AG04450 (cell line): Measurements from ENCODE around the gene SEZ6L. TPM values are rescaled to one million over a fixed set of nuclear protein-coding genes. Genes with fewer than 3 reads are reported as not detected.

Experiments used
- CTCF ChIA-PET: fragments of 300-600, 350-600 bp; formaldehyde crosslinking; extraction: SDS; loops from one replicate; lab custom pipeline; 2022; ENCODE audit warnings: antibody characterized with exemption, inconsistent platforms; lab: Charles Lee
- POLR2A ChIA-PET: fragments of 350-600 bp; formaldehyde crosslinking; extraction: SDS; loops from one replicate; lab custom pipeline; 2021; ENCODE audit warnings: antibody characterized with exemption, inconsistent platforms; lab: Yijun Ruan, JAX
- DNase-seq: peaks from one replicate; pipeline ENCODE4 v3.0.0-alpha.2; 2011; ENCODE audit warnings: low read depth, low spot score
- H3K27ac ChIP-seq: one replicate; pipeline ENCODE4 v1.5.1; 2012; ENCODE audit warnings: low read depth, low read length, control low read depth
- H3K27me3 ChIP-seq: one replicate; pipeline ENCODE4 v1.6.0; 2012; ENCODE audit warnings: low read length; ENCODE audit not compliant: control insufficient read depth, insufficient read depth
- H3K4me3 ChIP-seq: 2 replicates; pipeline ENCODE4 v1.5.1; 2011; ENCODE audit warnings: mild to moderate bottlenecking, low read depth, low read length, control low read depth
- H3K9me3 ChIP-seq: 2 replicates; pipeline ENCODE4 v1.5.1; 2012; ENCODE audit warnings: low read length; ENCODE audit not compliant: control insufficient read depth, insufficient read depth
- CTCF ChIP-seq: IDR thresholded peaks from 2 replicates; pipeline ENCODE4 v1.5.1; 2011; ENCODE audit warnings: low read depth, low read length, control low read depth, inconsistent platforms
- polyA plus RNA-seq: library from polyadenylated mRNA; depleted of rRNA; stranded (reverse); fragments of >200 nt; gene quantifications from 2 replicates; pipeline ENCODE4 v1.2.3, GENCODE V29; 2011

SEZ6L gene
- polyA plus RNA-seq, 1 experiment, result not detected

GRCh38 chr22:26336773-26337172 is 167.5 kb downstream of the SEZ6L start:
- TF ChIP-seq CTCF, result no peak
- POLR2A ChIA-PET, result no interaction called here
- H3K27me3 ChIP-seq, result peaks cover 2% of the 10 kb centered on the region
- no peak overlapping the region for H3K27ac ChIP-seq
- H3K4me3 ChIP-seq, result no peak overlapping the region
- CTCF ChIA-PET, result no interaction called here
- DNase-seq, result no peak
- H3K9me3 ChIP-seq, result no peaks in the 10 kb centered on the region

GRCh38 chr22:26339755-26340154 is 170.5 kb downstream of the SEZ6L start:
- H3K27me3 ChIP-seq, result peaks cover 2% of the 10 kb centered on the region
- no peaks in the 10 kb centered on the region for H3K9me3 ChIP-seq
- H3K27ac ChIP-seq, result no peak overlapping the region
- DNase-seq, result no peak
- H3K4me3 ChIP-seq, result no peak overlapping the region
- TF ChIP-seq CTCF, result no peak
- CTCF ChIA-PET, result interaction anchor here (1.4 kb wide), 1 partner anchor 9 kb away, joined by 4 read pairs; no protein-coding TSS in a partner anchor
- POLR2A ChIA-PET, result no interaction called here

GRCh38 chr22:26342745-26343410 is 173.6 kb downstream of the SEZ6L start:
- Histone ChIP-seq H3K4me3 (no peak overlapping the region), H3K9me3 (no peaks in the 10 kb centered on the region), H3K27me3 (peaks cover 2% of the 10 kb centered on the region), H3K27ac (no peak overlapping the region)
- ChIA-PET POLR2A (interaction anchor here (0.6 kb wide), 1 partner anchor 817 kb away, joined by 3 read pairs; no protein-coding TSS in a partner anchor), CTCF (interaction anchor here (1.2 kb wide), 1 partner anchor 12 kb away, joined by 5 read pairs; no protein-coding TSS in a partner anchor)
- TF ChIP-seq CTCF, result no peak
- DNase-seq, result no peak

- TF ChIP-seq CTCF, result no peak
- Histone ChIP-seq H3K9me3 (no peaks in the 10 kb centered on the region), H3K27me3 (no peaks in the 10 kb centered on the region), H3K4me3 (no peak overlapping the region), H3K27ac (no peak overlapping the region)
- POLR2A ChIA-PET, result no interaction called here
- no peak for DNase-seq
- CTCF ChIA-PET, result interaction anchor here (1.2 kb wide), 1 partner anchor 19 kb away, joined by 3 read pairs; no protein-coding TSS in a partner anchor
These were observed 176.2 kb downstream of the SEZ6L start for GRCh38 chr22:26345496-26345895.

- ChIA-PET CTCF (no interaction called here), POLR2A (no interaction called here)
- DNase-seq, result no peak
- no peak overlapping the region for H3K27ac ChIP-seq
- no peak overlapping the region for H3K4me3 ChIP-seq
- H3K27me3 ChIP-seq, result no peaks in the 10 kb centered on the region
- TF ChIP-seq CTCF, result no peak
- H3K9me3 ChIP-seq, result no peaks in the 10 kb centered on the region
These were observed 179.7 kb downstream of the SEZ6L start for GRCh38 chr22:26348810-26349526.
